Astrocyte of the cerebellum (primary cell): ENCODE data around the gene POU2F3.

ENCODE experiments used
- DNase-seq: peaks from one replicate; pipeline ENCODE4 v3.0.0-alpha.2; 2011; ENCODE audit warnings: low read depth
- H3K4me3 ChIP-seq: 2 replicates; pipeline ENCODE4 v1.5.1; 2011; ENCODE audit warnings: mild to moderate bottlenecking, low read depth, low read length, moderate library complexity
- CTCF ChIP-seq: IDR thresholded peaks from 2 replicates; pipeline ENCODE4 v1.5.1; 2012; ENCODE audit warnings: low read length, low read depth, moderate library complexity, mild to moderate bottlenecking; ENCODE audit errors: missing control alignments
- in situ Hi-C: cut with HindIII; loops from 2 replicates; pipeline ENCODE4 v1.10.0; 2017; ENCODE audit warnings: low sequenced_read_pairs

POU2F3 gene

GRCh38 chr11:120316880-120317688 lies 77.1 kb downstream of the POU2F3 start:
- no peak for TF ChIP-seq CTCF
- no peak for DNase-seq
- H3K4me3 ChIP-seq, result no peak overlapping the region
- in situ Hi-C loops, result no loop called here

- in situ Hi-C loops, result no loop called here
- no peak overlapping the region for H3K4me3 ChIP-seq
- no peak for TF ChIP-seq CTCF
- DNase-seq, result no peak
These were observed 77.9 kb downstream of the POU2F3 start for GRCh38 chr11:120317689-120318480.

DNA sequence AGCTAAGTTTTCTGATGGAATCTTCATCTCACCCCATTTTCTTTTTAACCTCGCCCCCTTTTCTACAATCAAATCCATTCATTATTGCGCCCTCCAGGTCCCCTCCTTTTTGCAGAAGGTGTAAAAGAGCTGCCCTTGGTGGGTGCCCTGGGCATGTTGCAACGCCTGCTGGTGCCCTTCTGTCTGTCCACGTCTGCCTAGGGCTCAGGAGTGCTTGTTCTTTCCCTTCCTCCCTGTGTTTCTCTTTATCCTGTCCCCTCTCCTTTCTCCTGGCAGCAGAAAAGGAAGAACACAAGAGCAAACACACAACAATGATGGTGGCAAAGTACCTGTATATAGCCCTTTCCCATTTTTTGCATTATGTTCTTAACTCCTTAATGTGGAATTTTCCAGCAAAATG lies 79.0 kb downstream of the POU2F3 start:
- in situ Hi-C loops, result no loop called here
- TF ChIP-seq CTCF, result no peak
- H3K4me3 ChIP-seq, result no peak overlapping the region
- no peak for DNase-seq

- in situ Hi-C loops, result no loop called here
- H3K4me3 ChIP-seq, result peak within 1 kb of the TSS; percentile 54
- no peak for DNase-seq
- TF ChIP-seq CTCF, result no peak
These were observed 85.2 kb downstream of the POU2F3 start, which contains the start of gene TLCD5 for GRCh38 chr11:120324932-120325810. Gene TLCD5, plus strand, starts transcription at chr11:120325299. Its CDS starts 2,143 bp downstream, at chr11:120327442.

DNA sequence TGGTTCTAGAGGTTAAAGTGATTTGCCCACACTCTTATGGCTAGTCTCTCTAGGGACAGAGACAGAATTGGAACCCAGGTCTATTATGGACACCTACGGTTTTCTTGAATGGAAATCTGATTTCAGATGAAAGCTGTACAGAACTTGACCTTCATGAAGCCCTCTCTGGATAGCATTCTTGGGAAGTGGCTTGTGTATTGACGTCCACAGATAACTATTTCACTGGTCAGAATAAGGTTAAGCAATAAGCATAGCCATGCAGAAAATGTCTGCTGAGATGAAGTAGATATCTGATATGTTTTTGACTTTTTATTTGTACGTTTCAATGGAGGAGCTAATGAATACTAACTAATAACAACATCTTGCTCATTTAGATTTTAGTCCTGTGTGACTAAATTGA lies 86.3 kb downstream of the POU2F3 start:
- in situ Hi-C loops, result no loop called here
- no peak for DNase-seq
- TF ChIP-seq CTCF, result no peak
- peak overlapping the region; percentile 54 for H3K4me3 ChIP-seq

DNA sequence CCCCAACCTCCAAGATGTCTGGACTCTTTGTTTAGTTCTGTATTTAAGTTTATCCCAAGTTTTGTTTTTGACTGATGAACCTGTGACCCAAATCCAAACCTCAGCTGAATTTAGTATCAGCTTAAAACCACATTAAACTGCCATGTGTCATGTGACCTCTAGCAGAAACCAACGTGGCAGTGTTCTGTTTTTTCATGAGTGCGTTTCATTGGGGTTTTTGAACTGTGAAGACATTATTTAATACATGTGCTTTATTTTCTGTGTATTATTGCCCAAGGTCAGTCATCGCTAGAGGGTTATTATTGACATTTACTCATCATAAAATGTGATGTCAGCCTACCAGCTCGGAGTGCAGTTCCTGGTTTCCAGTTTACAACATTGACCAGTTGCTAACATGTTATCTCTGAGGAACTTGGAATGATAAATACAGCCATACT lies 86.9 kb downstream of the POU2F3 start:
- in situ Hi-C loops, result no loop called here
- no peak for TF ChIP-seq CTCF

More for the DNA sequence above, 86.9 kb downstream of the POU2F3 start:
- DNase-seq, result no peak
- no peak overlapping the region for H3K4me3 ChIP-seq
